Small intestine (tissue), 7 donors: ENCODE data around the gene TBCK. TPM values are rescaled to one million over a fixed set of nuclear protein-coding genes. Genes with fewer than 3 reads are reported as not detected.

Experiments used
- DNase-seq, 2 donors: peaks; one replicate each; pipeline versions ENCODE4 v3.0.0 to v3.0.0-alpha.2; 2013
- FAIRE-seq: peaks from 2 replicates; lab custom pipeline; 2012; peaks lifted over from hg19 to GRCh38; lab: Jason Lieb, UNC
- H3K27ac ChIP-seq, 3 donors: one replicate each; pipeline ENCODE4 v1.5.1; 2013; ENCODE audit warnings: low read length in 2 of 3, mild to moderate bottlenecking in 2 of 3, control low read depth in 1 of 3, inconsistent platforms in 1 of 3, low read depth in 1 of 3, moderate library complexity in 1 of 3
- H3K27me3 ChIP-seq, 3 donors: one replicate each; pipeline ENCODE4 v1.6.1; 2013; ENCODE audit warnings: low read length in 3 of 3, inconsistent platforms in 1 of 3; ENCODE audit not compliant: control insufficient read depth in 3 of 3, insufficient read depth in 3 of 3
- H3K36me3 ChIP-seq, 3 donors: one replicate each; pipeline ENCODE4 v1.6.1; 2013; ENCODE audit warnings: low read length in 3 of 3, inconsistent platforms in 1 of 3, low read depth in 1 of 3, mild to moderate bottlenecking in 1 of 3, moderate library complexity in 1 of 3; ENCODE audit not compliant: control insufficient read depth in 3 of 3, insufficient read depth in 2 of 3
- H3K4me1 ChIP-seq, 3 donors: one replicate each; pipeline ENCODE4 v1.6.1; 2013; ENCODE audit warnings: low read length in 2 of 3, inconsistent platforms in 1 of 3, low read depth in 1 of 3, mild to moderate bottlenecking in 1 of 3, moderate library complexity in 1 of 3; ENCODE audit not compliant: control insufficient read depth in 3 of 3, insufficient read depth in 2 of 3
- H3K4me3 ChIP-seq, 3 donors: one replicate each; pipeline ENCODE4 v1.5.1; 2013; ENCODE audit warnings: low read length in 3 of 3, control low read depth in 1 of 3, inconsistent platforms in 1 of 3, low read depth in 1 of 3, mild to moderate bottlenecking in 1 of 3, moderate library complexity in 1 of 3
- H3K9me3 ChIP-seq, 2 donors: one replicate each; pipeline ENCODE4 v1.6.1; 2013; ENCODE audit warnings: low read depth in 1 of 2, low read length in 1 of 2; ENCODE audit not compliant: control insufficient read depth in 2 of 2, insufficient read depth in 1 of 2
- WGBS, 3 donors: extraction: QIAGEN DNeasy Blood & Tissue Kit; methylation state at CpG; one replicate each; pipeline ENCODE4 v1.1.7; 2013; 5-methylcytosine and 5-hydroxymethylcytosine counted together
- polyA plus RNA-seq, 4 donors: library from polyadenylated mRNA; stranded (reverse) in 3 of 4; unstranded in 1 of 4; fragments of 200-250 nt in 3 of 4; fragments of 120-200 nt in 1 of 4; gene quantifications; one replicate each; pipeline versions ENCODE4 v1.2.1 to v1.2.3, GENCODE V29; 2013
- donor health status: healthy with polysubstance abuse.
- donor health status: control.
- donor health status: control.
- donor health status: Bipolar disorder and iron deficiency.
- donor health status: healthy.

The TBCK gene
- polyA plus RNA-seq, 4 donors: 5.1 to 31.6 (median 9.3) TPM

DNA sequence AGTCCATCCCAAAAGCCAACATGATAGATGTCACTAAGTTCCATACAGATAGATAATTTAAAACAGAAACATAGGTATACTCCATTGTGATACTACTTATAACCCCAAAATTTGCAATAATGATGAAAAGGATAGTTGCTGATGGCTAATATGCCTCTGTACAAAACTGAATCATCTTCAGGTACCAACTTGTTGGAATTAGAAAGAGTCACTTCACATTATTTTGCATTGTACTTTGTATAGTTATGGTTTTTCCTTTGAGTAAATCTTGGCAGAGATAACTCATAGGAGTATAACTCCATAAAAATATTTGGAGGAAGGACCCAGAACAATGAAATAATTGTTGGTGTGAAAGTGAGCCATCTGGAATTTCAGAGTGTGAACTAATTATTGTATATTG is 35.0 kb upstream of the TBCK start:
- Histone ChIP-seq H3K27ac (no peak overlapping the region), H3K4me3 (no peak overlapping the region), H3K9me3 (no peaks in the 10 kb centered on the region), H3K36me3 (peaks cover 2 to 7% (median 3%) of the 10 kb centered on the region in 3 donors), H3K27me3 (no peaks in the 10 kb centered on the region), H3K4me1 (no peaks in the 10 kb centered on the region)
- DNase-seq (no peak), FAIRE-seq (no peak)

DNA sequence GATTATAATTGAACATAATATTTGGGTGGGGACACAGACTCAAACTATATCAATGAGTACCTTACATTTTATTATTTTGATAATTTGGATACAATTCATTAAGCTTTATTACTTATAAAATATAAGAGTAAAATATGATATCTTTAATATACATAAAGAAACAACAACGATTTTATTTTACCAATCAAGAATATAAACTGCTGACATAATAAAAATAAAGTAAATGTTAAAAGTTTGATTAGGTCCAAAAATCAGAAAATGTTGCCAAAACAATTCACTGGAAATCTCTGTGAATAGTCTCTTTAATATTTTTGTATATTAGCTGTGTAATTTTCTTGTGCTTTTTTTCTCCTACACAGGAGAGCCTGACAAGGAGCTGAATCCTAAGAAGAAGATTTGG is 31.2 kb upstream of the TBCK start:
- Histone ChIP-seq H3K9me3 (no peaks in the 10 kb centered on the region), H3K4me3 (no peak overlapping the region), H3K27me3 (no peaks in the 10 kb centered on the region), H3K4me1 (no peaks in the 10 kb centered on the region), H3K27ac (no peak overlapping the region), H3K36me3 (peaks cover 2 to 7% (median 5%) of the 10 kb centered on the region in 3 donors)
- WGBS, 3 donors: 93 to 97% (median 96%) methylated on average over 1 of the region's 1 CpG
- peak; percentile 41 for FAIRE-seq
- DNase-seq: no peak

DNA sequence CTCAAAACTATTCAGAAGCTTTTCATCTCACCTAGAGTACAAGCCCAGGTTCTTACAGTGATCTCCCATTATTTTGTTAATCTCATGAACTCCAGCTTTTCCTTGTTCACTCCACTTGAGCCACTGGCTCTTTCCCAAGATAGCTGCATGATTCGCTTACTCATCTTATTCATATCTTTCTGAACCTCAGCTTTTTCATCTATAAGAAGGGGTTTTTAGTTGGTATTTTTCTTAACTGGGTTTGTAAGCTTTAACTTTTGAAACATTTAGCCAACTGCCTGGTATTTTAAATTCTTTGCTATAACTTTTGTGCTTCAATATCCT is 28.6 kb upstream of the TBCK start:
- WGBS, 3 donors: 83 to 95% (median 91%) methylated on average over 1 of the region's 1 CpG
- H3K36me3 ChIP-seq: peaks cover 2 to 5% (median 5%) of the 10 kb centered on the region in 3 donors
- no peak overlapping the region for H3K4me3 ChIP-seq
- no peaks in the 10 kb centered on the region for H3K4me1 ChIP-seq
- no peak overlapping the region for H3K27ac ChIP-seq
- FAIRE-seq (no peak), DNase-seq (no peak)
- H3K9me3 ChIP-seq: no peaks in the 10 kb centered on the region
- H3K27me3 ChIP-seq: no peaks in the 10 kb centered on the region

GRCh38 chr4:106343865-106344646 is 28.0 kb upstream of the TBCK start:
- no peaks in the 10 kb centered on the region for H3K9me3 ChIP-seq
- no peak overlapping the region for H3K27ac ChIP-seq
- DNase-seq (no peak), FAIRE-seq (no peak)
- WGBS, 3 donors: 86 to 88% (median 87%) methylated on average over 2 of the region's 2 CpGs
- H3K4me1 ChIP-seq: no peaks in the 10 kb centered on the region
- H3K27me3 ChIP-seq: no peaks in the 10 kb centered on the region
- peaks cover 2 to 8% (median 7%) of the 10 kb centered on the region in 3 donors for H3K36me3 ChIP-seq
- H3K4me3 ChIP-seq: no peak overlapping the region

GRCh38 chr4:106340774-106341173 is 24.8 kb upstream of the TBCK start:
- H3K4me3 ChIP-seq: no peak overlapping the region
- no peaks in the 10 kb centered on the region for H3K27me3 ChIP-seq
- WGBS, 3 donors: 90% methylated on average over 1 of the region's 1 CpG
- no peaks in the 10 kb centered on the region for H3K4me1 ChIP-seq
- DNase-seq (no peak), FAIRE-seq (no peak)
- peaks cover 0 to 5% of the 10 kb centered on the region in 2 donors for H3K9me3 ChIP-seq
- peaks cover 13 to 21% (median 18%) of the 10 kb centered on the region in 3 donors for H3K36me3 ChIP-seq
- H3K27ac ChIP-seq: no peak overlapping the region

DNA sequence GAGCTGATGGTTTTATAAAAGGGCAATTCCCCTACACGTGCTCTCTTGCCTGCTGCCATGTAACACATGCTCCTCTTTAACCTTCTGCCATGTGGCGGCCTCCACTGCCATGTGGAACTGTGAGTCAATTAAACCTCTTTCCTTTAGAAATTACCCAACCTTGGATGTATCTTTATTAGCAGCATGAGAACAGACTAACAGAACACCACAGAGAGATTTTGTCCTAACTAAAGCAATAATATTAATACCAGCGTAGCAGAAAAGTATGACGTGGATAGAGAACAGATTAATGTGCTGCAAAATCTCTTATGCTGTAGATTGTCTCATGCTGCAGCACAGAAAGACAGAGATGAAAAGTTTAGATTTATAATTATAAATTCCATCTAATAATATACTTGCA is 23.4 kb upstream of the TBCK start:
- no peak for FAIRE-seq
- no peak for DNase-seq
- Histone ChIP-seq H3K27me3 (no peaks in the 10 kb centered on the region), H3K4me3 (no peak overlapping the region), H3K36me3 (peaks cover 13 to 21% (median 18%) of the 10 kb centered on the region in 3 donors), H3K27ac (no peak overlapping the region), H3K9me3 (peaks cover 0 to 5% of the 10 kb centered on the region in 2 donors), H3K4me1 (no peaks in the 10 kb centered on the region)
- WGBS, 3 donors: 94 to 98% (median 98%) methylated on average over 4 of the region's 4 CpGs

GRCh38 chr4:106338671-106339070 is 22.7 kb upstream of the TBCK start:
- peaks cover 0 to 5% of the 10 kb centered on the region in 2 donors for H3K9me3 ChIP-seq
- no peaks in the 10 kb centered on the region for H3K4me1 ChIP-seq
- peaks cover 13 to 21% (median 18%) of the 10 kb centered on the region in 3 donors for H3K36me3 ChIP-seq
- no peaks in the 10 kb centered on the region for H3K27me3 ChIP-seq
- no peak for FAIRE-seq
- H3K27ac ChIP-seq: no peak overlapping the region
- H3K4me3 ChIP-seq: no peak overlapping the region
- no peak for DNase-seq
- 95 to 99% (median 99%) methylated on average over 3 of the region's 3 CpGs for WGBS, 3 donors

- FAIRE-seq (no peak), DNase-seq (no peak)
- Histone ChIP-seq H3K27me3 (no peaks in the 10 kb centered on the region), H3K4me1 (no peaks in the 10 kb centered on the region), H3K36me3 (peaks cover 15 to 20% (median 18%) of the 10 kb centered on the region in 3 donors), H3K27ac (no peak overlapping the region), H3K9me3 (peaks cover 0 to 5% of the 10 kb centered on the region in 2 donors), H3K4me3 (no peak overlapping the region)
These were observed 21.9 kb upstream of the TBCK start for GRCh38 chr4:106337916-106338315.

GRCh38 chr4:106336618-106337017 is 20.6 kb upstream of the TBCK start:
- H3K27me3 ChIP-seq: no peaks in the 10 kb centered on the region

More at GRCh38 chr4:106336618-106337017, 20.6 kb upstream of the TBCK start:
- Histone ChIP-seq H3K4me1 (no peaks in the 10 kb centered on the region), H3K9me3 (peaks cover 0 to 5% of the 10 kb centered on the region in 2 donors), H3K4me3 (no peak overlapping the region), H3K36me3 (peaks cover 15 to 19% (median 19%) of the 10 kb centered on the region in 3 donors), H3K27ac (no peak overlapping the region)
- WGBS, 3 donors: 96 to 99% (median 97%) methylated on average over 3 of the region's 3 CpGs
- FAIRE-seq (no peak), DNase-seq (no peak)
